HG03103 (cell line): Measurements from ENCODE around the gene AP1M2.
"Not testable (repeated sequence)": the region's sequence is repeated elsewhere in the genome, so short reads cannot be mapped to it uniquely, and the experiment has no call there.

Experiments used
- ATAC-seq: cut with Tn5 transposase; IDR thresholded peaks from one replicate; pipeline ENCODE4 v1.9.1; 2021; ENCODE audit warnings: low read depth; ENCODE audit not compliant: unreplicated experiment

Gene AP1M2

DNA sequence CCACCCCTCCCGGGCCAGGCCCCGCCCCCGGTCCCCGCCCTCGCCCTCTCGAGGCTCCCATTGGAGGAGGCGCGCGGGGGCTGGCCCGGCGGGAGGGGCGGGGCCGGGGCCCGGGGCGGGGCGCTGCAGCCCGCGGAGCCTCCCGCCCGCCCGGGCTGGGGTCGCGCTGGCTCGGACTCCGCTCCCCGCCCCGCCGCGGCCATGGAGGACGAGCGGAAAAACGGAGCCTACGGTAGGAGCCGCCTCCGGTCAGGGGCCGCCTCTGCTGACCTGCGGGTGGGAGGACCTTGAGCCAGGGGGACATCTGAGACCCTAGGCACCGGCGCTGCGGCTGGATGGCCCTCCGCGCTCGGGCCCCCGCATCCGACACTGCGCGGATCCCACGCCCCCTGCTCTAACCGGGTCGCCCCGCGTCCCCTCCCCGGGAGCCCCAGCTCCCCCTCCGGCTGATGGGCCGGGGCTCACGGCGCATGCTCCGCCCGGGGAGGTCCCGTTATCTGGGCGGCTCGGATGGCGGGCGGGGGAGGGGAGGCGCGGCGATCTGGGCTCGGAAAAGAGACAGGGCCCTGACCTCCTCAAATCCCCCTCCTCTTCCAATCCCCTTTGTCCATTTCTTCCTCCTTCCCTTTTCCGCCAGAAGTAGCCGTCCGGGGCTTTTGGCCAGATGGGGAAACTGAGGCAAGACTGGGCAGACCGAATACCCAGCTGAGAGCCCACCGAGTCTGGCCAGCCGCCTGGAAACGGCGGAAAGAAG is 15.4 kb upstream of the AP1M2 start:
- ATAC-seq, result peak; percentile 66

- ATAC-seq, result no peak
These were observed 14.9 kb upstream of the AP1M2 start for GRCh38 chr19:10601999-10602329.

DNA sequence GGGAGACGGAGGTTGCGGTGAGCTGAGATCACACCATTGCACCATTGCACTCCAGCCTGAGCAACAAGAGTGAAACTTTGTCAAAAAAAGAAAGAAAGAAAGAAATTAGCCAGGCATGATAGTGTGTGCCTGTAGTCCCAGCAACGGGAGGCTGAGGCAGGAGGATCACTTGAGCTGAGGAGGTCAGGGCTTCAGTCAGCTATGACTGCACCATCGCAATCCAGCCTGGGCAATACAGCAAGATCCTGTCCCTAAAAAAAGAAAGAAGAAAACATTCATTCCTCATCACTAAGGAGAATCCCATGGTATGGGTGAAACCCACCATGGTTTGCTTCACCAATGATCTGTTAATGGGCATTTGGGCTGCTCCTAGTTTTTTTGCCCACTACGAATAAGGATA is 13.0 kb upstream of the AP1M2 start:
- no peak for ATAC-seq

DNA sequence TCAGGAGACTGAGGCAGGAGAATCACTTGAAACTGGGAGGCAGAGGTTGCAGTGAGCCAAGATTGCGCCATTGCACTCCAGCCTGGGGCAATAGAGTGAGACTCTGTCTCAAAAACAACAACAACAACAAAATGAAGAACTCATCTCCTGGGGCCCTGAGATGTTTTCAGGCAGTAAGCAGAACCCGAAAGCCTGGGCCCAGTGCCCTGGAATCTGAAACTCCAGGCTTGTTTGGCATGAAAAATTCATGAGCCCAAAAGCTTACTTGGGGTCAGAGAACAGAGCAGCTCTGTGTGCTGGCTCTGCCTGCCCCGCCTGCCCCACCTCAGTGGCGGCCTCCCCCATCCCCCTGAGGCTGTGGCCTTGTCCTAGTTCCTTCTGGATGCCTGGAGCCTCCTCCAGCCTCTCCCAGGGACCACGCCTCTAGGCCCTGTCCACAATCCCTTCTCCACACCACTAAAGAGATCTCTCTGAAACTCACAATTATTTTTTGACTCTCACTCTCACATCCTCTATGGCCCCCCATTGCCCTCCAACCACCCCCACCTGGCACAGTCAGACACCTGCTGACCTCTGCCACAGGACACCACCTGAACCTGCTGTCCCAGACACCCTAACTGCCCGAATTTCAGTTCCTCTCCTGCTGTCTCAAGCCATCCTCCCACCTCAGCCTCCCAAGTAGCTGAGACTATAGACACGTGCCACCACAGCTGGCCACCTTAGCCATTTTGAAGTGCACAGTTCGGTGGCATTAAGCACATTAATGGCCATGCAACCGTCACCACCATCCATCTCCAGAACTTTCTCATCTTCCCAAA is 6.9 kb upstream of the AP1M2 start:
- ATAC-seq, result no peak

GRCh38 chr19:10593148-10593547 is 6.0 kb upstream of the AP1M2 start:
- no peak for ATAC-seq

- ATAC-seq, result no peak
These were observed 683 bp upstream of the AP1M2 start for GRCh38 chr19:10587839-10588150.

- no peak for ATAC-seq
These were observed 716 bp downstream of the AP1M2 start for GRCh38 chr19:10586396-10586795.

- no peak for ATAC-seq
These were observed 3.9 kb downstream of the AP1M2 start for GRCh38 chr19:10583036-10583776.

- ATAC-seq, result no peak
These were observed 5.0 kb downstream of the AP1M2 start for GRCh38 chr19:10582091-10582490.

DNA sequence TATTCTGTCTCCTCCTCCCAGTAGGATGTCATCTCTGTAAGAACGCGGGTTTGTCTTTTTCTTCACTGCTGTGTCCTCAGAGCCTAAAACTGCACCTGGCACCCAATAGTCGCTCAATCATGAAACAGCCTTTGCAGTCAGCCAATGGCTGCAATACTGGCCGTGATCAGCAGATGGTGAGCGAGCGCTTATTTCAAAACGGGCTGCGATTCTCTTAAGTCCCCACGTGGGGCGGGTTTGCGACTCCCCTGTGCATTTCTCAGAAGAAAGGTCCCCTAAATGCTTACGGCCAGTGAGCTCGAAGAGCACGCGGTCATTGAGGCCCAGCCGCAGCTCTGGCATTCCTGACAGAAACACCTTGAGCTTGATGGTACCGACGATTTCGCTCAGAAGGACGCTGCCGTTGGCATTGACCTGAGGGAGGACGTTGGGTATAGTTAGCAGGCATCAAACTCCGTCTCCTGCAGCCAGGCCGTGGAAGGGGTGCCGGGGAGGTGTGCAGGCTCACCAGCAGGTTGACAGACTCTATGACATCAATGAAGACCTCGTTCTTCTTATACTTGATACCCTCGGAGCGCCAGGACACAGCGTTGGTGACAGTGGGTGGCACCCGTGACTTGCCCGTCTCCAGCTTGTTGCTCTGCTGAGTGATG is 6.0 kb downstream of the AP1M2 start:
- ATAC-seq, result no peak

DNA sequence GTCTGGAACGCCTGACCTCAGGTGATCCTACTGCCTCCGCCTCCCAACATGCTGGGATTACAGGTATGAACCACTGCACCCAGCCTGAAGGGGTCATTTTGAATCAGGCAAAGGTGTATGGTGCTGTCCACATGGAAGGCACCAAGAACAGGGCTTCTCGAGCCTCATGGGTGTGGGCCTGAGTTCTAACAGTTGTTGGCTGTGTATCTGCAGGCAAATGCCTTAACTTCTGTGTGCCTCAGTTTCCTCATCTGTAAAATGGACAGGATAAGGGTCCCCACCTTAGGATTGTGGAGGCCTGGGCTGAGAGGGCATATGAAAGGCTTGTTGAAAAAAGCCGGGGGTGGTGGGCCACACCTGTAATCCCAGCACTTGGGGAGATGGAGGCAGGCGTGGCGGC is 9.2 kb downstream of the AP1M2 start:
- ATAC-seq, result no peak

- ATAC-seq, result no peak
These were observed 11.9 kb downstream of the AP1M2 start for GRCh38 chr19:10575011-10575716.

- ATAC-seq, result no peak
These were observed 12.7 kb downstream of the AP1M2 start for GRCh38 chr19:10574462-10574861.

DNA sequence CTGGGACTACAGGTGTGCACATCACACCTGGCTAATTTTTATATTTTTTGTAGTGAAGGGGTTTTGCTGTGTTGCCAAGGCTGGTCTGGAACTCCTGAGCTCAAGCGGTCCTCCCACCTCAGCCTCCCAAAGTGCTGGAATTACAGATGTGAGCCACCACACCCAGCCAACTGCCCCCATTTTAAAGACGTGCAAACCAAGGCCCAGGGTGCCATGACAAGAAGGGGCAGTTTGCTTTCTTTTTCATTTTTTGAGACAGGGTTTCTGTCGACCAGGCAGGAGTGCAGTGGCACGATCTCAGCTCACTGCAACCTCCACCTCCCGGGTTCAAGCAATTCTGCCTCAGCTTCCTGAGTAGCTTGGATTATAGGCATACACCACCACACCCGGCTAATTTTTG is 13.3 kb downstream of the AP1M2 start:
- ATAC-seq, result not testable (repeated sequence)

DNA sequence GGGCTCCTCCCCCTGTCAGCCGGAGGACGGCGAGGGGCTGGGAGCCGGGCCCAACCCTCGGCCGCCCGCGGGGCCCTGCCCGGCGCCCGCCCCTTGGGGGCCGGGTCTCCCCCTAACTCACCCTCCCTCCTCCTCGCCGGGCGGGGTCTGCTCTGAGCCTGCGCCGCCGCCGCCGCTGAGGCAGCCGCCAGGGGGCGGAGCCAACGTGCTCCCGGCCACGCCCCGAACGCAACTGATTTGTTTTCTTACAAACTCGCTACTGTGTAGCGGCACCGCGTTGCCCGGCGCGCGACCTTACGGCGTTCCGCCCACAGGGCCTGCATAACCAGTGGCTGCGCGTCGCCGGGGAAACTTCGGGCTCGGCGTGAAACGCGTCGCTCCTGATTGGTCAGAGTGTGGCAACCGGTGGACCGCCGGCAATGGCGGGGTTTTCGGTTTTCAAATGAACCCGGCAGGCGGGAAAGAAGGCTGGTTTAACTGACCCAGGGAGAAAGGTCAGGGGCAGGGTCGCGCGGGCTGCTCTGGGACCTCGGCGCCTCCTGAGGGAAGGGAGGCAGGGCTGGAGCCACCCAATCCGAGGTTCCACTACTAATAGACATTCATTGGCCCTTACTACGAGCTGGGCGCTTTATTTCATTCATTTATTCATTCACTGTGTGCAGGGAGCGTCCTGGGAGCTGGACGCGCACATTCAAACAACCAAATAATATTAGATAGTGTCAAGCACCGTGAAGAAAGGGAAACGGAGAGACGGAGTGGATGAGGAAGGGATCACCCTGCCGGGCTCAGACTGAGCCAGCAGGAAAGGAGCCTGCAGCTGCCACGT is 18.1 kb downstream of the AP1M2 start, which contains the start of gene CDKN2D:
Gene CDKN2D (minus strand): TSS at position 154 of the 826 bp plus-strand sequence. CDS start 326 bp downstream, outside the sequence.
- peak; percentile 57 for ATAC-seq

GRCh38 chr19:10568062-10568825 is 18.9 kb downstream of the AP1M2 start:
- peak; percentile 1 for ATAC-seq

- ATAC-seq, result no peak
These were observed 19.5 kb downstream of the AP1M2 start for GRCh38 chr19:10567656-10568055.

DNA sequence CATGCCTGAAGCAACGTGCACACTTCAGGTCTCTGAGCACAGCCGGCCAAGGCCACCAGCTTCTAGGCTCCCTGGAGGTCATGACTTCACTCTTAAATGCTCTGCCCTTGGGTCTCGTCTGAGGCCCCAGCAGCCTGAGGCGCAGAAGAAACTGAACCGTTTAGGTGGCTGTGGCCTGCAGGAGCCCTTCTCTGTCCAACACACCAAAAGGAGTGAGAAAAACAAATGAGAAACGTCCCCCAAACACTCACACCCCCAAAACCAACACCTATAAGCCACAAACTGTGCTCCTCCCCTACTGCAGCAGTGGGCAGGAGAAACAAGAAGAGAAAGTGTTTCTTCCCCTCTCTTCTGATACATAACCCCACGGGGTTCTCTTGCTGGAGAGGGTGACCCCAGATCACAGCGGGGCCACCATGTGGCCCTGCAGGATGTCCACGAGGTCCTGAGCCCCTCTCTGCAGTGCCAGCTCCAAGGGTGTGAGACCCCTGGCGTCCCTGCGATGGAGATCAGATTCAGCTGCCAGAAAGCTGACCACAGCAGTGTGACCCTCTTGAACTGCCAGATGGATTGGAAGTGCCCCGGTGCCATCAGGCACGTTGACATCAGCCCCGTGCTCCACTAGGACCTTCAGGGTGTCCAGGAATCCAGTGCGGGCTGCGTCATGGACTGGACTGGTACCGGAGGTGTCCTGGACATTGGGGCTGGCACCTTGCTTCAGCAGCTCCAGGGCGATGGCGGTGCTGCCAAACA is 20.3 kb downstream of the AP1M2 start:
- ATAC-seq, result no peak
